Subcutaneous abdominal adipose tissue (tissue), 5 donors: ENCODE data around the gene BRINP3.

Source experiments
- H3K27ac ChIP-seq: one replicate; pipeline ENCODE4 v1.7.0; 2013; ENCODE audit warnings: low read depth, mild to moderate bottlenecking, inconsistent platforms, low read length, moderate library complexity
- H3K27me3 ChIP-seq, 5 donors: one replicate each; pipeline ENCODE4 v1.7.0; 2013; ENCODE audit warnings: low read length in 5 of 5, inconsistent platforms in 1 of 5; ENCODE audit not compliant: control insufficient read depth in 5 of 5, insufficient read depth in 4 of 5
- H3K36me3 ChIP-seq, 5 donors: one replicate each; pipeline ENCODE4 v1.7.0; 2013; ENCODE audit warnings: low read length in 5 of 5; ENCODE audit not compliant: control insufficient read depth in 5 of 5, insufficient read depth in 5 of 5
- H3K4me1 ChIP-seq, 5 donors: one replicate each; pipeline ENCODE4 v1.7.0; 2013; ENCODE audit warnings: low read length in 5 of 5, mild to moderate bottlenecking in 3 of 5, moderate library complexity in 1 of 5; ENCODE audit not compliant: control insufficient read depth in 5 of 5, insufficient read depth in 5 of 5
- H3K4me3 ChIP-seq, 5 donors: one replicate each; pipeline ENCODE4 v1.7.0; 2013; ENCODE audit warnings: low read length in 5 of 5, low read depth in 1 of 5
- H3K9ac ChIP-seq, 5 donors: one replicate each; pipeline ENCODE4 v1.7.0; 2013; ENCODE audit warnings: low read length in 5 of 5, mild to moderate bottlenecking in 4 of 5, moderate library complexity in 3 of 5
- H3K9me3 ChIP-seq, 5 donors: one replicate each; pipeline ENCODE4 v1.7.0; 2013; ENCODE audit warnings: low read length in 5 of 5; ENCODE audit not compliant: control insufficient read depth in 5 of 5
- donor health status: healthy.
- donor health status: healthy.
- donor health status: healthy.
- donor health status: healthy.
- donor health status: healthy.

Gene BRINP3

GRCh38 chr1:190243056-190243455, 234.6 kb downstream of the BRINP3 start:
- H3K27me3 ChIP-seq, result no peaks in the 10 kb centered on the region
- no peaks in the 10 kb centered on the region for H3K9me3 ChIP-seq
- H3K36me3 ChIP-seq, result no peaks in the 10 kb centered on the region
- H3K27ac ChIP-seq, result no peak overlapping the region
- no peaks in the 10 kb centered on the region for H3K4me1 ChIP-seq
- H3K9ac ChIP-seq, result no peak overlapping the region
- H3K4me3 ChIP-seq, result no peak overlapping the region

- H3K36me3 ChIP-seq, result no peaks in the 10 kb centered on the region
- no peaks in the 10 kb centered on the region for H3K4me1 ChIP-seq
- H3K9me3 ChIP-seq, result no peaks in the 10 kb centered on the region
Observed at GRCh38 chr1:190226006-190226405, 251.7 kb downstream of the BRINP3 start.

GRCh38 chr1:190212450-190212849, 265.2 kb downstream of the BRINP3 start:
- Histone ChIP-seq H3K9me3 (no peaks in the 10 kb centered on the region), H3K4me1 (no peaks in the 10 kb centered on the region), H3K9ac (no peak overlapping the region), H3K27me3 (no peaks in the 10 kb centered on the region), H3K36me3 (no peaks in the 10 kb centered on the region), H3K27ac (no peak overlapping the region), H3K4me3 (no peak overlapping the region)

More at GRCh38 chr1:190226006-190226405, 251.7 kb downstream of the BRINP3 start:
- H3K4me3 ChIP-seq, result no peak overlapping the region
- H3K9ac ChIP-seq, result no peak overlapping the region
- no peak overlapping the region for H3K27ac ChIP-seq
- no peaks in the 10 kb centered on the region for H3K27me3 ChIP-seq

- H3K9ac ChIP-seq, result no peak overlapping the region
- H3K27me3 ChIP-seq, result no peaks in the 10 kb centered on the region
- no peak overlapping the region for H3K4me3 ChIP-seq
- H3K27ac ChIP-seq, result no peak overlapping the region
- no peaks in the 10 kb centered on the region for H3K4me1 ChIP-seq
- H3K36me3 ChIP-seq, result no peaks in the 10 kb centered on the region
- no peaks in the 10 kb centered on the region for H3K9me3 ChIP-seq
Observed at GRCh38 chr1:190207733-190208132, 269.9 kb downstream of the BRINP3 start.

GRCh38 chr1:190205713-190206112, 272.0 kb downstream of the BRINP3 start:
- Histone ChIP-seq H3K27me3 (no peaks in the 10 kb centered on the region), H3K9ac (no peak overlapping the region), H3K4me1 (no peaks in the 10 kb centered on the region), H3K27ac (no peak overlapping the region), H3K36me3 (no peaks in the 10 kb centered on the region), H3K4me3 (no peak overlapping the region), H3K9me3 (peaks cover 0 to 6% (median 3%) of the 10 kb centered on the region in 5 donors)

- H3K27me3 ChIP-seq, result no peaks in the 10 kb centered on the region
- H3K27ac ChIP-seq, result no peak overlapping the region
- no peaks in the 10 kb centered on the region for H3K9me3 ChIP-seq
- no peaks in the 10 kb centered on the region for H3K4me1 ChIP-seq
- H3K9ac ChIP-seq, result no peak overlapping the region
- H3K4me3 ChIP-seq, result no peak overlapping the region
- H3K36me3 ChIP-seq, result no peaks in the 10 kb centered on the region
Observed at GRCh38 chr1:190196020-190196419, 281.6 kb downstream of the BRINP3 start.

GRCh38 chr1:190193508-190194115, 284.1 kb downstream of the BRINP3 start:
- Histone ChIP-seq H3K4me3 (no peak overlapping the region), H3K4me1 (no peaks in the 10 kb centered on the region), H3K9me3 (no peaks in the 10 kb centered on the region), H3K27ac (no peak overlapping the region), H3K9ac (no peak overlapping the region), H3K36me3 (no peaks in the 10 kb centered on the region), H3K27me3 (no peaks in the 10 kb centered on the region)

GRCh38 chr1:190192627-190193026, 285.0 kb downstream of the BRINP3 start:
- no peak overlapping the region for H3K9ac ChIP-seq
- H3K27ac ChIP-seq, result no peak overlapping the region
- H3K27me3 ChIP-seq, result no peaks in the 10 kb centered on the region
- no peaks in the 10 kb centered on the region for H3K4me1 ChIP-seq
- no peaks in the 10 kb centered on the region for H3K36me3 ChIP-seq
- H3K4me3 ChIP-seq, result no peak overlapping the region
- no peaks in the 10 kb centered on the region for H3K9me3 ChIP-seq

GRCh38 chr1:190183588-190183987, 294.1 kb downstream of the BRINP3 start:
- Histone ChIP-seq H3K36me3 (no peaks in the 10 kb centered on the region), H3K9ac (no peak overlapping the region), H3K4me1 (no peaks in the 10 kb centered on the region), H3K4me3 (no peak overlapping the region), H3K9me3 (no peaks in the 10 kb centered on the region), H3K27ac (no peak overlapping the region), H3K27me3 (no peaks in the 10 kb centered on the region)

GRCh38 chr1:190179817-190180216, 297.8 kb downstream of the BRINP3 start:
- H3K4me3 ChIP-seq, result no peak overlapping the region

More at GRCh38 chr1:190179817-190180216, 297.8 kb downstream of the BRINP3 start:
- H3K9ac ChIP-seq, result no peak overlapping the region
- no peak overlapping the region for H3K27ac ChIP-seq
- H3K27me3 ChIP-seq, result no peaks in the 10 kb centered on the region
- peaks cover 0 to 2% (median 0%) of the 10 kb centered on the region in 5 donors for H3K9me3 ChIP-seq
- H3K4me1 ChIP-seq, result no peaks in the 10 kb centered on the region
- H3K36me3 ChIP-seq, result no peaks in the 10 kb centered on the region
